Measurements from ENCODE around the gene SPEF2. TPM values are rescaled to one million over a fixed set of nuclear protein-coding genes. Genes with fewer than 3 reads are reported as not detected.

The SPEF2 gene
- total and polyA plus RNA-seq, 2 of the 13 experiments (the other 11 are each of a cell fraction or from before 2014, with no cell fraction given), result 1.5 to 2.3 TPM

- ATAC-seq (no peak), DNase-seq (ENCODE audit: low spot score) (no peak), FAIRE-seq (no peak)
- Histone ChIP-seq H3K4me1 (ENCODE audit: insufficient read depth, low read length) (peaks cover 9% of the 10 kb centered on the region), H3K27ac (ENCODE audit: extremely low read length, insufficient read depth, low read length) (no peak overlapping the region), H3K4me2 (ENCODE audit: low read depth, low read length) (no peak overlapping the region), H3K36me3 (replicated peaks in 1 of 2; ENCODE audit: control insufficient read depth in 1 of 2, insufficient read depth in 2 of 2, low read length in 2 of 2) (no peaks in the 10 kb centered on the region), H3K79me2 (ENCODE audit: insufficient read depth, low read length) (no peaks in the 10 kb centered on the region), H3K27me3 (ENCODE audit: control insufficient read depth in 1 of 2, insufficient read depth in 2 of 2, low read length in 2 of 2) (no peaks in the 10 kb centered on the region), H2AFZ (ENCODE audit: low read length) (no peak overlapping the region), H3K4me3 (replicated peaks in 1 of 3; ENCODE audit: insufficient read depth in 1 of 3, low read depth in 2 of 3, low read length in 3 of 3) (no peak overlapping the region), H4K20me1 (ENCODE audit: insufficient read depth, low read length) (no peaks in the 10 kb centered on the region), H3K9ac (ENCODE audit: insufficient read depth, low read depth, low read length) (no peak overlapping the region), H3K9me3 (ENCODE audit: low read length) (no peaks in the 10 kb centered on the region)
- intact Hi-C loops (cut with micrococcal nuclease; ENCODE audit: unreplicated experiment), result no loop called here
- ChIA-PET CTCF (ENCODE audit: low intra/inter-chr PET ratio, low total read pairs) (no interaction called here), POLR2A (no interaction called here)
- TF ChIP-seq RFXAP (CRISPR knock-in tag; IDR thresholded peaks at IDR 0.05; ENCODE audit: borderline replicate concordance), result no peak
- no peak for TF ChIP-seq ZNF670 (CRISPR knock-in tag; IDR thresholded peaks at IDR 0.05; ENCODE audit: borderline replicate concordance)
- TF ChIP-seq USF2 (IDR thresholded peaks at IDR 0.05; ENCODE audit: low read depth, low read length), result no peak
- TF ChIP-seq USF2 (CRISPR knock-in tag; IDR thresholded peaks at IDR 0.05; ENCODE audit: borderline replicate concordance), result no peak
- no peak for TF ChIP-seq KLF13 (CRISPR knock-in tag; IDR thresholded peaks at IDR 0.05)
- TF ChIP-seq FOXJ3 (CRISPR knock-in tag; IDR thresholded peaks at IDR 0.05; ENCODE audit: borderline replicate concordance), result no peak
- WGBS (ENCODE audit: low lambda C conversion rate), result 0% methylated on average over 4 of the region's 4 CpGs
- in situ Hi-C loops (cut with HindIII; ENCODE audit: extremely low pct_ligation_motif_present, low pct_unique_long_range_greater_than_20kb), result no loop called here
- BruUV-seq (replicated peaks), result no TSS peak
Observed at GRCh38 chr5:35816881-35817521, 199.3 kb downstream of the SPEF2 start.

- ChIA-PET POLR2A (no interaction called here), CTCF (ENCODE audit: low intra/inter-chr PET ratio, low total read pairs) (no interaction called here)
- Histone ChIP-seq H3K27ac (ENCODE audit: extremely low read length, insufficient read depth, low read length) (no peak overlapping the region), H2AFZ (ENCODE audit: low read length) (no peak overlapping the region), H3K79me2 (ENCODE audit: insufficient read depth, low read length) (no peaks in the 10 kb centered on the region), H4K20me1 (ENCODE audit: insufficient read depth, low read length) (no peaks in the 10 kb centered on the region), H3K4me2 (ENCODE audit: low read depth, low read length) (no peak overlapping the region), H3K4me3 (replicated peaks in 1 of 3; ENCODE audit: insufficient read depth in 1 of 3, low read depth in 2 of 3, low read length in 3 of 3) (no peak overlapping the region), H3K36me3 (replicated peaks in 1 of 2; ENCODE audit: control insufficient read depth in 1 of 2, insufficient read depth in 2 of 2, low read length in 2 of 2) (no peaks in the 10 kb centered on the region), H3K27me3 (ENCODE audit: control insufficient read depth in 1 of 2, insufficient read depth in 2 of 2, low read length in 2 of 2) (0 out of 5 replicates have a peak, but pooled peaks cover 0 to 3% of the 10 kb centered on the region in 2 experiments), H3K9ac (ENCODE audit: insufficient read depth, low read depth, low read length) (no peak overlapping the region), H3K4me1 (ENCODE audit: insufficient read depth, low read length) (peaks cover 9% of the 10 kb centered on the region), H3K9me3 (ENCODE audit: low read length) (no peaks in the 10 kb centered on the region)
- in situ Hi-C loops (cut with HindIII; ENCODE audit: extremely low pct_ligation_motif_present, low pct_unique_long_range_greater_than_20kb) (no loop called here), intact Hi-C loops (cut with micrococcal nuclease; ENCODE audit: unreplicated experiment) (no loop called here)
- WGBS (ENCODE audit: low lambda C conversion rate), result 28% methylated on average over 2 of the region's 2 CpGs
- TF ChIP-seq MAFF (IDR thresholded peaks at IDR 0.05; ENCODE audit: low read depth, low read length), result no peak
- TF ChIP-seq HNF1A (IDR thresholded peaks at IDR 0.05; ENCODE audit: low read depth), result no peak
- TF ChIP-seq HNF1A (CRISPR knock-in tag; IDR thresholded peaks at IDR 0.05; ENCODE audit: borderline replicate concordance), result peak; percentile 50; the same call in 1 of the 2 replicates
- FAIRE-seq (no peak), ATAC-seq (peak; percentile 49; the same call in 2 of the 3 replicates), DNase-seq (ENCODE audit: low spot score) (peak; percentile 12)
- BruUV-seq (replicated peaks), result no TSS peak
Observed at GRCh38 chr5:35819026-35819425, 201.4 kb downstream of the SPEF2 start.
